Ammon's horn (tissue), 1 donor: Measurements from ENCODE around the gene GPER1.
"Not testable (repeated sequence)": the region's sequence is repeated elsewhere in the genome, so short reads cannot be mapped to it uniquely, and the experiment has no call there.

Source experiments
- DNase-seq: peaks from one replicate; pipeline ENCODE4 v3.0.0-alpha.2; 2016; ENCODE audit warnings: low spot score

Gene GPER1

GRCh38 chr7:1103789-1104515 is 16.0 kb downstream of the GPER1 start:
- DNase-seq = no peak

GRCh38 chr7:1104516-1105179 is 16.7 kb downstream of the GPER1 start:
- DNase-seq = no peak

- DNase-seq = no peak
Measured at GRCh38 chr7:1105189-1105588, 17.3 kb downstream of the GPER1 start.

GRCh38 chr7:1106063-1106792 is 18.3 kb downstream of the GPER1 start:
- no peak for DNase-seq

- no peak for DNase-seq
Measured at GRCh38 chr7:1106793-1107421, 19.0 kb downstream of the GPER1 start.

- DNase-seq = no peak
Measured at GRCh38 chr7:1108264-1108920, 20.5 kb downstream of the GPER1 start.

GRCh38 chr7:1109581-1110310 is 21.8 kb downstream of the GPER1 start:
- DNase-seq = no peak

GRCh38 chr7:1110358-1110757 is 22.4 kb downstream of the GPER1 start:
- DNase-seq = no peak

- no peak for DNase-seq
Measured at GRCh38 chr7:1111156-1111555, 23.2 kb downstream of the GPER1 start.

- DNase-seq = no peak
Measured at GRCh38 chr7:1112109-1112508, 24.2 kb downstream of the GPER1 start.

GRCh38 chr7:1112625-1113547 is 25.0 kb downstream of the GPER1 start:
- no peak for DNase-seq

- DNase-seq = no peak
Measured at GRCh38 chr7:1113548-1113885, 25.6 kb downstream of the GPER1 start.

GRCh38 chr7:1114088-1114487 is 26.2 kb downstream of the GPER1 start:
- DNase-seq = no peak

- no peak for DNase-seq
Measured at GRCh38 chr7:1114505-1114904, 26.6 kb downstream of the GPER1 start.

GRCh38 chr7:1115171-1116045 is 27.5 kb downstream of the GPER1 start:
- not testable (repeated sequence) for DNase-seq

- DNase-seq = not testable (repeated sequence)
Measured at GRCh38 chr7:1116383-1117008, 28.6 kb downstream of the GPER1 start.

- DNase-seq = no peak
Measured at GRCh38 chr7:1117321-1117928, 29.5 kb downstream of the GPER1 start.

GRCh38 chr7:1119201-1119600 is 31.3 kb downstream of the GPER1 start:
- no peak for DNase-seq
